Measurements from ENCODE around the gene PARP12. TPM values are rescaled to one million over a fixed set of nuclear protein-coding genes. Genes with fewer than 3 reads are reported as not detected.
"Not testable (repeated sequence)": the region's sequence is repeated elsewhere in the genome, so short reads cannot be mapped to it uniquely, and the experiment has no call there.

Gene PARP12, protein sequence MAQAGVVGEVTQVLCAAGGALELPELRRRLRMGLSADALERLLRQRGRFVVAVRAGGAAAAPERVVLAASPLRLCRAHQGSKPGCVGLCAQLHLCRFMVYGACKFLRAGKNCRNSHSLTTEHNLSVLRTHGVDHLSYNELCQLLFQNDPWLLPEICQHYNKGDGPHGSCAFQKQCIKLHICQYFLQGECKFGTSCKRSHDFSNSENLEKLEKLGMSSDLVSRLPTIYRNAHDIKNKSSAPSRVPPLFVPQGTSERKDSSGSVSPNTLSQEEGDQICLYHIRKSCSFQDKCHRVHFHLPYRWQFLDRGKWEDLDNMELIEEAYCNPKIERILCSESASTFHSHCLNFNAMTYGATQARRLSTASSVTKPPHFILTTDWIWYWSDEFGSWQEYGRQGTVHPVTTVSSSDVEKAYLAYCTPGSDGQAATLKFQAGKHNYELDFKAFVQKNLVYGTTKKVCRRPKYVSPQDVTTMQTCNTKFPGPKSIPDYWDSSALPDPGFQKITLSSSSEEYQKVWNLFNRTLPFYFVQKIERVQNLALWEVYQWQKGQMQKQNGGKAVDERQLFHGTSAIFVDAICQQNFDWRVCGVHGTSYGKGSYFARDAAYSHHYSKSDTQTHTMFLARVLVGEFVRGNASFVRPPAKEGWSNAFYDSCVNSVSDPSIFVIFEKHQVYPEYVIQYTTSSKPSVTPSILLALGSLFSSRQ
- 10 to 100 TPM; 46.9 to 68.2 TPM for total RNA-seq
- polyA plus RNA-seq (ENCODE audit: insufficient read length in 6 of 6), result 10 to 100 TPM; 29.4 to 36.4 (median 32.3) TPM
- long read RNA-seq, donor 1, partial matches to known transcripts, result 6 of 7 reads
- long read RNA-seq, donor 1, other reads (novel, unspliced or antisense), result 0 of 7 reads
- long read RNA-seq, donor 2, partial matches to known transcripts, result 10 of 11 reads
- long read RNA-seq, donor 2, other reads (novel, unspliced or antisense), result 0 of 11 reads
- long read RNA-seq, donor 3, partial matches to known transcripts, result 0 of 1 reads
- long read RNA-seq, donor 3, other reads (novel, unspliced or antisense), result 0 of 1 reads
- long read RNA-seq, donor 4, partial matches to known transcripts, result 1 of 7 reads
- long read RNA-seq, donor 4, other reads (novel, unspliced or antisense), result 2 of 7 reads
- long read RNA-seq, donor 5, partial matches to known transcripts, result 0 of 3 reads
- long read RNA-seq, donor 5, other reads (novel, unspliced or antisense), result 0 of 3 reads
- long read RNA-seq, donor 6, partial matches to known transcripts, result 7 of 7 reads
- long read RNA-seq, donor 6, other reads (novel, unspliced or antisense), result 0 of 7 reads
- long read RNA-seq, donor 7, result 0 reads
- long read RNA-seq, donor 8, partial matches to known transcripts, result 0 of 1 reads
- long read RNA-seq, donor 8, other reads (novel, unspliced or antisense), result 0 of 1 reads
- long read RNA-seq, donor 9, result 0 reads
- long read RNA-seq, donor 10, transcript PARP12-201 (12 exons, 3,796 nt), result major isoform, 6 of 12 reads
- long read RNA-seq, donor 10, partial matches to known transcripts, result 3 of 12 reads
- long read RNA-seq, donor 10, other reads (novel, unspliced or antisense), result 3 of 12 reads
- long read RNA-seq, donor 11, partial matches to known transcripts, result 0 of 1 reads
- long read RNA-seq, donor 11, other reads (novel, unspliced or antisense), result 0 of 1 reads
- long read RNA-seq, donor 12, partial matches to known transcripts, result 7 of 10 reads
- long read RNA-seq, donor 12, other reads (novel, unspliced or antisense), result 0 of 10 reads

DNA sequence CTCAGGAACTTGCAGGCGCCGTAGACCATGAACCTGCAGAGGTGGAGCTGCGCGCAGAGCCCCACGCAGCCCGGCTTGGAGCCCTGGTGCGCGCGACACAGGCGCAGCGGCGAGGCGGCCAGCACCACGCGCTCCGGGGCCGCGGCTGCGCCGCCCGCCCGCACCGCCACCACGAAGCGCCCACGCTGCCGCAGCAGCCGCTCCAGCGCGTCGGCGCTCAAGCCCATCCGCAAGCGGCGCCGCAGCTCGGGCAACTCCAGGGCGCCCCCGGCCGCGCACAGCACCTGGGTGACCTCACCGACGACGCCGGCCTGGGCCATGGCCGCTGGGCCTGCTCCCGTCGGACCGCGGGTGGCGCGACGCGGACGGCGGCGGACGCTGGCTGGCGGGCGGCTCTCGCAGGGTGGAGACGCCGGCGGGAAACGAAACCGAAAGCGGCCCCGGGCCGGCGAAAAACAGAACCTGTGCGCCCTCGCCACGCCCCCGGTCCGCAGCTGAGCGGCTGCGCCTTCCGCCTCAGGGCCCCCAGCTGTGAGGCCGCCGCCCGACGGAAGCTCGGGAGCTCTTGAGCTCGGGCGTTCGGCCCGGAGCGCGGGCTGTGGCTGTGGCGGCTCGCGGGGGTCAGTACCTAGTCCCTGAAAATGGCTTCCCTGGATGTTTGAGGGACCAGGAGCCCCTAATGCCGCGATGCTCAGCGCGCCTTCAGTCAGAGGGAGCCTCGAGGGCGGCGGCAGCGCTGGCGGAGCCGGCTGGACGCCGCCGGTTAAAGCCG, at the start of gene PARP12:
TSS of gene PARP12 (minus strand) at position 424 of the 772 bp plus-strand sequence. CDS start at position 320, 104 bp downstream.
- intact Hi-C loops (cut with DNase I), result no loop called here
- TF ChIP-seq, protein P1, sequence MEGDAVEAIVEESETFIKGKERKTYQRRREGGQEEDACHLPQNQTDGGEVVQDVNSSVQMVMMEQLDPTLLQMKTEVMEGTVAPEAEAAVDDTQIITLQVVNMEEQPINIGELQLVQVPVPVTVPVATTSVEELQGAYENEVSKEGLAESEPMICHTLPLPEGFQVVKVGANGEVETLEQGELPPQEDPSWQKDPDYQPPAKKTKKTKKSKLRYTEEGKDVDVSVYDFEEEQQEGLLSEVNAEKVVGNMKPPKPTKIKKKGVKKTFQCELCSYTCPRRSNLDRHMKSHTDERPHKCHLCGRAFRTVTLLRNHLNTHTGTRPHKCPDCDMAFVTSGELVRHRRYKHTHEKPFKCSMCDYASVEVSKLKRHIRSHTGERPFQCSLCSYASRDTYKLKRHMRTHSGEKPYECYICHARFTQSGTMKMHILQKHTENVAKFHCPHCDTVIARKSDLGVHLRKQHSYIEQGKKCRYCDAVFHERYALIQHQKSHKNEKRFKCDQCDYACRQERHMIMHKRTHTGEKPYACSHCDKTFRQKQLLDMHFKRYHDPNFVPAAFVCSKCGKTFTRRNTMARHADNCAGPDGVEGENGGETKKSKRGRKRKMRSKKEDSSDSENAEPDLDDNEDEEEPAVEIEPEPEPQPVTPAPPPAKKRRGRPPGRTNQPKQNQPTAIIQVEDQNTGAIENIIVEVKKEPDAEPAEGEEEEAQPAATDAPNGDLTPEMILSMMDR (IDR thresholded peaks at IDR 0.05), result no peak
- Histone ChIP-seq H3K36me3 (peaks cover 0 to under 1% of the 10 kb centered on the region in 2 donors), H3K4me1 (peaks cover 9 to 47% of the 10 kb centered on the region in 2 donors), H3K27ac (peak within 1 kb of the TSS; percentile 88 to 96), H3K27me3 (no peaks in the 10 kb centered on the region), H3K9me3 (peaks cover 0 to 20% of the 10 kb centered on the region in 2 donors), H3K4me3 (peak within 1 kb of the TSS; percentile 54 to 81)
- DNase-seq, result peak; percentile 83 to 99 (median 92)
- ATAC-seq, result peak; percentile 91

DNA sequence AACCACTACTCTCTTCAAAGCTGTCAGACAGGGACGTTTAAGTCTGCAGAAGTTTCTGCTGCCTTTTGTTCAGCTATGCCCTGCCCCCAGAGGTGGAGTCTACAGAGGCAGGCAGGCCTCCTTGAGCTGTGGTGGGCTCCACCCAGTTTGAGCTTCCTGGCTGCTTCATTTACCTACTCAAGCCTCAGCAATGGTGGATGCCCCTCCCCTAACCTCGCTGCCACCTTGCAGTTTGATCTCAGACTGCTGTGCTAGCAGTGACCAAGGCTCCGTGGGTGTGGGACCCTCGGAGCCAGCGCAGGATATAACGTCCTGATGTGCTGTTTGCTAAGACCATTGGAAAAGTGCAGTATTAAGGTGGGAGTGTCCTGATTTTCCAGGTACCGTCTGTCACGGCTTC, 46.0 kb upstream of the PARP12 start:
- peaks cover 0 to 61% of the 10 kb centered on the region in 2 donors for H3K36me3 ChIP-seq
- H3K27me3 ChIP-seq; intact Hi-C loops (cut with DNase I); H3K4me1 ChIP-seq; H3K9me3 ChIP-seq; H3K4me3 ChIP-seq; DNase-seq; H3K27ac ChIP-seq; ATAC-seq: not testable (repeated sequence)

DNA sequence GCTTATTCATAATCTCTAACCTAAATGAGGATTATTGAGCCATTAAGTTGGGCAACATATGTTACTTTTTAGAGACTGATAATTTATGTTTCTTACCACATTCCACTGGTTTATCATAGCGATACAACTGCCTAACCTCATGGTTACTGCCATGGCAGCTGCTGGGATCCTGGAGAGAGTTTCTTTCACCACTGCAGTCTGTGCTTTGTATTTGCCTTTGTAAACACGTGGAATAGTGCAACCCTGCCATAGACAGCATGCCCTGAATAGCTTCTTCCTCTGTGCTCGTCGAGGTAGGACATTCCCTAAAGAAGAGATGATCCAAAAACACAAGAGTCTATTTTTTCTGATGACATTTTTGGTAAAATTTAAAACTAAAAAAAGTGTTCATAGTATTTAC, 33.7 kb upstream of the PARP12 start:
- DNase-seq (no peak), ATAC-seq (no peak)
- Histone ChIP-seq H3K27me3 (no peaks in the 10 kb centered on the region), H3K36me3 (peaks cover 0 to 98% of the 10 kb centered on the region in 2 donors), H3K27ac (no peak overlapping the region), H3K9me3 (no peaks in the 10 kb centered on the region), H3K4me3 (no peak overlapping the region), H3K4me1 (no peaks in the 10 kb centered on the region)
- TF ChIP-seq, protein P1 (IDR thresholded peaks at IDR 0.05), result no peak
- intact Hi-C loops (cut with DNase I), result no loop called here

DNA sequence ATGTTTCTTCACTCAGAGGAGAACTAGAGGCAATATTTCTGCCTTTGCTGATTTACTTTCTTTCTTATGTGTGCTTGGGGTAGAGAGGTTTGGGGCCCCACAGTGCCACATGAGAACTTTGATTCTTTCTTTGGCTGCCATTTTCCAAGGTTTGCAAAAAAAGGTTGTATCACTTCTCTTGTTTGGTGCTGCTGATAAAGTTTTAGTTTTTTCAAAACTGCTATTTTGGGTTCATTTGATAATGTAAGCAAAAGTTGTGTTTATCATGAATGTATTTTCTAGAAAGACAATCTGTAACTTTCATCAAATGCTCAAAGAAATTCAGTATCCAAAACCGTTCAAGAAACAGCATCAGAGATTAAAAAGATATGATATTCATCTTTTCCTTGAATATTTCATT, 30.6 kb upstream of the PARP12 start:
- intact Hi-C loops (cut with DNase I), result no loop called here
- ATAC-seq (no peak), DNase-seq (no peak)
- no peak overlapping the region for H3K4me3 ChIP-seq
- H3K27me3 ChIP-seq, result no peaks in the 10 kb centered on the region
- no peak overlapping the region for H3K27ac ChIP-seq
- no peaks in the 10 kb centered on the region for H3K4me1 ChIP-seq
- H3K36me3 ChIP-seq, result peaks cover 0 to 99% of the 10 kb centered on the region in 2 donors
- H3K9me3 ChIP-seq, result no peaks in the 10 kb centered on the region
- TF ChIP-seq, protein P1 (IDR thresholded peaks at IDR 0.05), result no peak
